Lung (tissue), 12 donors: ENCODE results near the gene TMEM255A. TPM values are rescaled to one million over a fixed set of nuclear protein-coding genes. Genes with fewer than 3 reads are reported as not detected.

Experiments used
- ATAC-seq: fragments of 200-7000 bp; cut with Tn5 transposase; one replicate; pipeline ENCODE4 v1.9.1; 2020; ENCODE audit warnings: moderate number of reproducible peaks; ENCODE audit not compliant: insufficient read depth, low FRiP score
- DNase-seq, 3 donors: peaks; one replicate each; pipeline ENCODE4 v3.0.0-alpha.2; 2013 to 2017
- H3K27ac ChIP-seq, 2 donors: one replicate each; pipeline ENCODE4 v1.5.1; 2013; ENCODE audit warnings: mild to moderate bottlenecking in 2 of 2, moderate library complexity in 2 of 2, control low read depth in 1 of 2, inconsistent platforms in 1 of 2, low read depth in 1 of 2, low read length in 1 of 2
- H3K27me3 ChIP-seq, 3 donors: one replicate each; pipeline ENCODE4 v1.5.1; 2013; ENCODE audit warnings: low read length in 2 of 3; ENCODE audit not compliant: control insufficient read depth in 3 of 3, insufficient read depth in 3 of 3
- H3K36me3 ChIP-seq, 4 donors: one replicate each; pipeline ENCODE4 v1.5.1; 2013; ENCODE audit warnings: low read length in 4 of 4, mild to moderate bottlenecking in 1 of 4, moderate library complexity in 1 of 4; ENCODE audit not compliant: control insufficient read depth in 4 of 4, insufficient read depth in 4 of 4
- H3K4me1 ChIP-seq, 5 donors: one replicate each; pipeline ENCODE4 v1.5.1; 2013; ENCODE audit warnings: low read length in 5 of 5, mild to moderate bottlenecking in 2 of 5, moderate library complexity in 1 of 5; ENCODE audit not compliant: control insufficient read depth in 5 of 5, insufficient read depth in 5 of 5
- H3K4me3 ChIP-seq: one replicate; pipeline ENCODE4 v1.5.1; 2013; ENCODE audit warnings: mild to moderate bottlenecking, control low read depth, moderate library complexity
- H3K9ac ChIP-seq, 2 donors: one replicate each; pipeline ENCODE4 v1.5.1; 2013; ENCODE audit warnings: low read length in 2 of 2, control low read depth in 1 of 2; ENCODE audit not compliant: insufficient read depth in 1 of 2
- H3K9me3 ChIP-seq, 4 donors: one replicate each; pipeline ENCODE4 v1.5.1; 2013; ENCODE audit warnings: low read length in 3 of 4, mild to moderate bottlenecking in 1 of 4, moderate library complexity in 1 of 4; ENCODE audit not compliant: control insufficient read depth in 4 of 4, insufficient read depth in 3 of 4
- WGBS, 2 donors: extraction: QIAGEN DNeasy Blood & Tissue Kit; methylation state at CpG; one replicate each; pipeline ENCODE4 v1.1.7; 2013; 5-methylcytosine and 5-hydroxymethylcytosine counted together
- polyA plus RNA-seq, 2 donors: library from polyadenylated mRNA; stranded (reverse); fragments of 200-250 nt; gene quantifications; one replicate each; pipeline ENCODE4 v1.2.1, GENCODE V29; 2013
- total RNA-seq, 2 donors: library from RNA; depleted of rRNA in 1 of 2; stranded (reverse); fragments of >200 nt in 1 of 2; gene quantifications; one replicate each; pipeline ENCODE4 v1.2.1, GENCODE V29; 2014 to 2021
- TF ChIP-seq, protein P1 (sequence below): IDR thresholded peaks from 2 replicates; pipeline ENCODE4 v1.5.1; 2012; ENCODE audit warnings: mild to moderate bottlenecking; ENCODE audit errors: control extremely low read depth, extremely low read depth
- donor health status: control.
- donor health status: control.
- donor health status: Bipolar disorder and iron deficiency.
- donor health status: healthy.
- donor health status: DM: yes; HTN: yes; CAD: no.

Gene TMEM255A
- total and polyA plus RNA-seq, 4 donors, result 0.20 to 0.80 (median 0.45) TPM

DNA sequence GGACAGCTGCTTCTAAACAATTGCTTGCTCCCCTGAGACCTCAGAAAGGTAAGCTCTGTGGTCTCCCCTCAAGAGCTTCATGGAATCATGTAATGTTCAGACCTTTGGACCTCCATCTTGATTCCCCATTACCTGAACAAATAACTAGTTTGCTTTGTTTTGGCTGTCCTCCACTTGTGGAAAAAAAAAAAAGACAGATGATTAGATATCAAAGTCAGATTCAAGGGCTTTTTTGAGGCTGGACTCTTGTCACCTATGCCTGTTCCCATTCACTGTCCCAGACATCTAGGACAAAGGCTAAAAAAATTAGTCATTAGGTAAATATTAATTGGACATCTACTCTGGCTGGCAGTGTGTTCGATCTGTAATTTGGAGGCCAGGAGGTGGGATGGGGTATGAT, 13.3 kb downstream of the TMEM255A start:
- H3K9ac ChIP-seq, result no peak overlapping the region
- no peak for DNase-seq
- WGBS, 2 donors, result 70 to 100% methylated on average over 1 of the region's 1 CpG
- H3K27me3 ChIP-seq, result peaks cover 0 to 7% (median 0%) of the 10 kb centered on the region in 3 donors
- TF ChIP-seq, protein P1, sequence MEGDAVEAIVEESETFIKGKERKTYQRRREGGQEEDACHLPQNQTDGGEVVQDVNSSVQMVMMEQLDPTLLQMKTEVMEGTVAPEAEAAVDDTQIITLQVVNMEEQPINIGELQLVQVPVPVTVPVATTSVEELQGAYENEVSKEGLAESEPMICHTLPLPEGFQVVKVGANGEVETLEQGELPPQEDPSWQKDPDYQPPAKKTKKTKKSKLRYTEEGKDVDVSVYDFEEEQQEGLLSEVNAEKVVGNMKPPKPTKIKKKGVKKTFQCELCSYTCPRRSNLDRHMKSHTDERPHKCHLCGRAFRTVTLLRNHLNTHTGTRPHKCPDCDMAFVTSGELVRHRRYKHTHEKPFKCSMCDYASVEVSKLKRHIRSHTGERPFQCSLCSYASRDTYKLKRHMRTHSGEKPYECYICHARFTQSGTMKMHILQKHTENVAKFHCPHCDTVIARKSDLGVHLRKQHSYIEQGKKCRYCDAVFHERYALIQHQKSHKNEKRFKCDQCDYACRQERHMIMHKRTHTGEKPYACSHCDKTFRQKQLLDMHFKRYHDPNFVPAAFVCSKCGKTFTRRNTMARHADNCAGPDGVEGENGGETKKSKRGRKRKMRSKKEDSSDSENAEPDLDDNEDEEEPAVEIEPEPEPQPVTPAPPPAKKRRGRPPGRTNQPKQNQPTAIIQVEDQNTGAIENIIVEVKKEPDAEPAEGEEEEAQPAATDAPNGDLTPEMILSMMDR, result no peak
- no peak for ATAC-seq
- H3K36me3 ChIP-seq, result no peaks in the 10 kb centered on the region
- no peaks in the 10 kb centered on the region for H3K9me3 ChIP-seq
- no peak overlapping the region for H3K4me3 ChIP-seq
- H3K4me1 ChIP-seq, result no peaks in the 10 kb centered on the region
- H3K27ac ChIP-seq, result no peak overlapping the region

DNA sequence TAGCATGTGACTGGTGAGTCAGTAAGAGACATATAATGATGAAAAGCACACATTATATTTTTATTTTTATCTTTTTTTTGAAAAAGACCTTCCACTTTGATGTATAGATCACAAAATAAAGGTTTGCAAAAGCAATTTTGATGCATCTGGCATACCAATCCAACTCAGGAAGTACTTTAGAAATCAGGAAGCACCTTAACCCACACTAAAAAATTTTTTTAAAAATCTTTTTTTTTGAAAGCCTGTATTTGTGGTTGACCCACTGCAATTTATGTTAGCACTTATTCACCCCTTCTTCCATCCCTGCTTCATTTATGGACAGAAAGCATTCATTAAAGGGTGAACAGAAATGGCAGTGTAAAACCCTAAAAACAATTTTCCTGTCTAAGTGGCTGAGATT, 16.6 kb downstream of the TMEM255A start:
- TF ChIP-seq, protein P1, result no peak

DNA sequence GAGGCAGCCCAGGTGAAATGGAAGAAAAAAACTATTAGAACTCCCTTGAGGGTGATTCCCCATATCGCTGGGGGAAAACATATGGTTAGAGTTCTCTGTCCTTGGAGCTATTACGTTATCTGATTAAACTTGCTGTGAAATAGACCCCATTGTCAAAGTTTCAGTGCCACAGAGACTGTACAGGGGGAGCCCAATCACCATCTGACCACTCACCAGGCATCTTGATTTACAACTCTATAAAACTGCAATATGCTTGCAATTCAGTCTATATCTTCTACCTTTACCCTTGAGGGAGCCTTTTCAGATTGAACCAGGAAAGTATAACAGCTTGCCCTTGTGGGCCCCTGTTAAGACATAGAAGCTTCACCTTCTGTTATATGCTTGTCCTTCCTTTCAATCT, 18.2 kb downstream of the TMEM255A start:
- Histone ChIP-seq H3K4me3 (no peak overlapping the region), H3K4me1 (no peaks in the 10 kb centered on the region), H3K27me3 (no peaks in the 10 kb centered on the region), H3K36me3 (no peaks in the 10 kb centered on the region), H3K9ac (no peak overlapping the region), H3K27ac (no peak overlapping the region), H3K9me3 (no peaks in the 10 kb centered on the region)
- ATAC-seq (no peak), DNase-seq (no peak)
- TF ChIP-seq, protein P1, result no peak
- WGBS, 2 donors, result 75 to 86% methylated on average over 2 of the region's 2 CpGs

More for the DNA sequence above, 16.6 kb downstream of the TMEM255A start:
- DNase-seq, result no peak
- Histone ChIP-seq H3K27ac (no peak overlapping the region), H3K9me3 (no peaks in the 10 kb centered on the region), H3K4me1 (no peaks in the 10 kb centered on the region), H3K9ac (no peak overlapping the region), H3K36me3 (no peaks in the 10 kb centered on the region), H3K27me3 (no peaks in the 10 kb centered on the region), H3K4me3 (no peak overlapping the region)
- ATAC-seq, result no peak

DNA sequence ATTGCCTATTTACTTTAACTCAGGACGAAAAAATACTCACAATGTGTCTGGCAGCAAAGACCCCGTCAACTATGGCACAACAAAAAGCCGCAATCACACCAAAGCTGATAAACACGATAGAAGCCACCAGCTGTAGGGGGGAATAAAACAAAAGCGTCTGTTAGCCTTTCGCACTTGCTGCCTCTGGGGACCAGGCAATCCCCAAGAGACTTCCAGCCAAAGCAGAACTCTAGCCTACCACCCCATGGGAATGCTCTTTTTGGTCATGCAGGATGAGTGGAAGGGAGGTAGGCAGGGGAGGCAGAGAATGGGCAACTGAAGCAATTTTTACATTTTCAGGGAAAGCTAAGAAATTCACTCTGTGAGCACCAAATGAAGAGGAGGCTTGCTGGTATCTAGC, 20.1 kb downstream of the TMEM255A start:
- no peak overlapping the region for H3K4me3 ChIP-seq
- no peak overlapping the region for H3K9ac ChIP-seq
- no peak for DNase-seq
- 79 to 95% methylated on average over 6 of the region's 6 CpGs for WGBS, 2 donors
- H3K27ac ChIP-seq, result no peak overlapping the region
- H3K27me3 ChIP-seq, result no peaks in the 10 kb centered on the region
- no peak for ATAC-seq
- H3K9me3 ChIP-seq, result no peaks in the 10 kb centered on the region
- no peaks in the 10 kb centered on the region for H3K4me1 ChIP-seq
- TF ChIP-seq, protein P1, result no peak
- no peaks in the 10 kb centered on the region for H3K36me3 ChIP-seq
